Chondrocyte (in vitro differentiated cells): ENCODE data around the gene RAD51B. TPM values are rescaled to one million over a fixed set of nuclear protein-coding genes. Genes with fewer than 3 reads are reported as not detected.

ENCODE experiments used
- DNase-seq: peaks from one replicate; pipeline ENCODE4 v3.0.0; 2021; ENCODE audit warnings: mixed read lengths, low spot score
- H3K27ac Mint-ChIP-seq: one replicate; pipeline ENCODE4 v1.8.0; 2021; ENCODE audit warnings: mild to moderate bottlenecking, moderate library complexity, mixed read lengths; ENCODE audit not compliant: unreplicated experiment
- H3K27me3 Mint-ChIP-seq: 2 replicates; pipeline ENCODE4 v1.8.0; 2021; ENCODE audit warnings: low read depth, mixed read lengths
- H3K36me3 Mint-ChIP-seq: 2 replicates; pipeline ENCODE4 v1.8.0; 2021; ENCODE audit warnings: low read depth, mixed read lengths
- H3K4me1 Mint-ChIP-seq: 2 replicates; pipeline ENCODE4 v1.8.0; 2021; ENCODE audit warnings: low read depth, mild to moderate bottlenecking, mixed read lengths
- H3K4me3 Mint-ChIP-seq: one replicate; pipeline ENCODE4 v1.8.0; 2021; ENCODE audit warnings: mild to moderate bottlenecking, moderate library complexity, mixed read lengths; ENCODE audit not compliant: unreplicated experiment
- H3K9me3 Mint-ChIP-seq: 2 replicates; pipeline ENCODE4 v1.8.0; 2021; ENCODE audit warnings: low read depth, mixed read lengths
- total RNA-seq: library from RNA; stranded (reverse); gene quantifications from 3 replicates; pipeline ENCODE4 v1.2.1, GENCODE V29; 2021
- TF ChIP-seq, protein P1 (sequence below): fragments of 200-600 bp; sonication (generic); IDR thresholded peaks from 2 replicates; pipeline ENCODE4 v1.5.0; 2021; ENCODE audit warnings: antibody characterized with exemption, mild to moderate bottlenecking, moderate library complexity

Gene RAD51B
- total RNA-seq, 1 donor from 2014 or later = 8.2 TPM

DNA sequence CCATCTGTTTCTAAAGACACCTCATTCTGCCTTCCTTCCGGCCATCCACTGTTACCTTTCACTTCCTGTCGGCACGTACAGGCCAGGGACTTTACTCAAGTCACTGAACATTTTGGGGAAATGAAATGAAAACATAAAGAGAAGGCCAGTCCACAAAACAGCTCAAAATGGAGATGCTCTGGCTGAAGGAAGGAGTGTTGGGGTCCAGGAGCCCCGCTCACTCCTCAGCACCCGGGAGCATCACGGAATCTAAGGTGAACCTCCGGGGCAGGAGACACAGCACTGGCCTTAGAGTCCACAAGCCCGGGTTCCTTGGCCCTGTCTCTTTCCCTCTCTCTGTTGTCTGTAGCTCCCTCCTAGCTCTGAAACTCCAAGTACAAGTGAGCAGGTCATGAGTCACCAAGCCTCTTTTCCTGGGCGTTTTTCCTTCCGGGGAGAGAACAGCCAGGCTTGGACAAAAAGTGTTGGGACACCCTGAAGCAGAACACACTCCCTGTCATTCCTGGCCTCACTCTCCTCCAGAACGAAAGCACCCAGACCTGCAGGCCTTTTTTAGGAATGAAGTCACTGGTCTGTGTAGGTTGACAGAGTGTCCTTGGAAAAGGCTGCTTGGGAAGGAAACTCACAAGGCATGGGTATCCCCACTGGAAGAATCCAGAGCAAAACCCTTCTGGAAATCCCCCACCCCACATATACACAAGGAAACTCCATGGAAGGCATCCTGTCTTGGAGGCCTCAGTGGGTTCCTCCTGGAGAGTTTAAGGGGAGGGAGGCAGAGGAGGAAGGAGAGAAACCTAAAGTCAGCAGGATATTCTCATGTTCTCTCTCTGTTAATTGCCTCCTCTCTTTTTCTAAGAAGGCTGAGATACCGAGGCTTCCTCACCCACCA, 728.0 kb downstream of the RAD51B start:
- DNase-seq = no peak
- TF ChIP-seq, protein P1, sequence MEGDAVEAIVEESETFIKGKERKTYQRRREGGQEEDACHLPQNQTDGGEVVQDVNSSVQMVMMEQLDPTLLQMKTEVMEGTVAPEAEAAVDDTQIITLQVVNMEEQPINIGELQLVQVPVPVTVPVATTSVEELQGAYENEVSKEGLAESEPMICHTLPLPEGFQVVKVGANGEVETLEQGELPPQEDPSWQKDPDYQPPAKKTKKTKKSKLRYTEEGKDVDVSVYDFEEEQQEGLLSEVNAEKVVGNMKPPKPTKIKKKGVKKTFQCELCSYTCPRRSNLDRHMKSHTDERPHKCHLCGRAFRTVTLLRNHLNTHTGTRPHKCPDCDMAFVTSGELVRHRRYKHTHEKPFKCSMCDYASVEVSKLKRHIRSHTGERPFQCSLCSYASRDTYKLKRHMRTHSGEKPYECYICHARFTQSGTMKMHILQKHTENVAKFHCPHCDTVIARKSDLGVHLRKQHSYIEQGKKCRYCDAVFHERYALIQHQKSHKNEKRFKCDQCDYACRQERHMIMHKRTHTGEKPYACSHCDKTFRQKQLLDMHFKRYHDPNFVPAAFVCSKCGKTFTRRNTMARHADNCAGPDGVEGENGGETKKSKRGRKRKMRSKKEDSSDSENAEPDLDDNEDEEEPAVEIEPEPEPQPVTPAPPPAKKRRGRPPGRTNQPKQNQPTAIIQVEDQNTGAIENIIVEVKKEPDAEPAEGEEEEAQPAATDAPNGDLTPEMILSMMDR = no peak
- H3K36me3 Mint-ChIP-seq = no peaks in the 10 kb centered on the region
- H3K4me1 Mint-ChIP-seq = peaks cover 70% of the 10 kb centered on the region
- H3K9me3 Mint-ChIP-seq = no peaks in the 10 kb centered on the region
- peak overlapping the region; percentile 5 for H3K4me3 Mint-ChIP-seq
- H3K27ac Mint-ChIP-seq = peak overlapping the region; percentile 91
- no peaks in the 10 kb centered on the region for H3K27me3 Mint-ChIP-seq

- peaks cover 78% of the 10 kb centered on the region for H3K4me1 Mint-ChIP-seq
- TF ChIP-seq, protein P1 = no peak
- peak overlapping the region; percentile 91 for H3K27ac Mint-ChIP-seq
- no peak for DNase-seq
- H3K36me3 Mint-ChIP-seq = no peaks in the 10 kb centered on the region
- H3K4me3 Mint-ChIP-seq = no peak overlapping the region
- H3K9me3 Mint-ChIP-seq = no peaks in the 10 kb centered on the region
- H3K27me3 Mint-ChIP-seq = no peaks in the 10 kb centered on the region
These were observed 728.9 kb downstream of the RAD51B start for GRCh38 chr14:68548194-68549076.

- Mint-ChIP-seq H3K27ac (peak overlapping the region; percentile 38), H3K27me3 (no peaks in the 10 kb centered on the region), H3K4me3 (no peak overlapping the region), H3K36me3 (no peaks in the 10 kb centered on the region), H3K9me3 (no peaks in the 10 kb centered on the region), H3K4me1 (peaks cover 76% of the 10 kb centered on the region)
- TF ChIP-seq, protein P1 = no peak
- no peak for DNase-seq
These were observed 730.7 kb downstream of the RAD51B start for GRCh38 chr14:68550338-68550715.

GRCh38 chr14:68551045-68551683, 731.6 kb downstream of the RAD51B start:
- Mint-ChIP-seq H3K27ac (peak overlapping the region; percentile 55), H3K27me3 (no peaks in the 10 kb centered on the region), H3K9me3 (no peaks in the 10 kb centered on the region), H3K36me3 (no peaks in the 10 kb centered on the region), H3K4me1 (peaks cover 73% of the 10 kb centered on the region), H3K4me3 (no peak overlapping the region)
- no peak for DNase-seq
- TF ChIP-seq, protein P1 = no peak

- no peak overlapping the region for H3K27ac Mint-ChIP-seq
- H3K4me3 Mint-ChIP-seq = no peak overlapping the region
- DNase-seq = no peak
- no peaks in the 10 kb centered on the region for H3K27me3 Mint-ChIP-seq
- H3K4me1 Mint-ChIP-seq = peaks cover 64% of the 10 kb centered on the region
- H3K9me3 Mint-ChIP-seq = no peaks in the 10 kb centered on the region
- TF ChIP-seq, protein P1 = no peak
- H3K36me3 Mint-ChIP-seq = no peaks in the 10 kb centered on the region
These were observed 732.5 kb downstream of the RAD51B start for GRCh38 chr14:68552075-68552474.
